GM18498 (cell line): ENCODE results near the gene AOX1.
A peak's percentile ranks its signal among the peaks of the same experiment; 100 is the strongest.
"Not testable (repeated sequence)": the region's sequence is repeated elsewhere in the genome, so short reads cannot be mapped to it uniquely, and the experiment has no call there.

Experiments used
- ATAC-seq: cut with Tn5 transposase; IDR thresholded peaks from one replicate; pipeline ENCODE4 v1.9.1; 2021; ENCODE audit warnings: mild to moderate bottlenecking, moderate library complexity; ENCODE audit not compliant: unreplicated experiment

Gene AOX1

DNA sequence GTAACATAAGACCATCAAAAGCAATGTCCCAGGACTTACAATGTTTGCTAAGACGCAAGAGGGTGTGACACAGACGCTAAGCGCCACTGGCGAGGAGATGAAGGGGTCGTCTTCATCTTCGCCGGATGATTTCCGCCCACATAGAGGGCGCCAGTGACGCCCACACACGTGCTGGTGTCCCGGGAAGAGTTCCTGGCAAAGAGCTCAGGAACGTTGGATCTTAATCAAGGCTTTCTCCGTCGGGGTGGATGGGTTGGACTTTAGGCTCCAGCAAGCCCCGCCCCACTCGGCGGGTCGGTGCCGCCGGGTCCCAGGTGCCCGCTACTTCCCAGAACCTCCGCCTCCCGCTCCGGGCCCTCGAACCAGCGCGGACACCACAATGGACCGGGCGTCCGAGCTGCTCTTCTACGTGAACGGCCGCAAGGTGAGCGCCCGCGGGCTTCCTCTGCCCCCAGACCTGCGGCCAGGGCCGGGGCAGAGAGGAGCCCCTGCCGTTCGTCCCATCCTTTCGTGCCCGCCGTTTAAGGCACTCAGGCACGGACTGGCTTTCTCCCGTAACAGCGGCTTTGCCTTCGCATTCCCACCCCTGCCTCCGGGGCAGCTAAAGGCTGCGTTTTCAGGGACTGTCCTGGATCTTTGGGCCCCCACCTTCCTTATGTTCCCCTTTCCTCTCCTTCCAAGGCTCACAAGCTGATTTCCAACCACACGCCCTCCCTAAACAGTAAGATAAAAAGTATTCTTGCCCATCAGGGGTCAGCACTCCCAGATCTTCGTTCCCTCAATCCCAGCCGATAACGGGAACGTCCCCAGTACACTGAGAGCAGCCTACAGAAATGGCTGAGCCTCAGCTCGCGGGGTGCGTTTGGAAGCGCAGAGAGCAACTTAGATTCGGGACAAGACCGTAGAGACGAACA, at the start of gene AOX1:
Gene AOX1 (plus strand): TSS at position 285 of the 914 bp plus-strand sequence. CDS start 95 bp downstream, at position 380.
- peak; percentile 62 for ATAC-seq

DNA sequence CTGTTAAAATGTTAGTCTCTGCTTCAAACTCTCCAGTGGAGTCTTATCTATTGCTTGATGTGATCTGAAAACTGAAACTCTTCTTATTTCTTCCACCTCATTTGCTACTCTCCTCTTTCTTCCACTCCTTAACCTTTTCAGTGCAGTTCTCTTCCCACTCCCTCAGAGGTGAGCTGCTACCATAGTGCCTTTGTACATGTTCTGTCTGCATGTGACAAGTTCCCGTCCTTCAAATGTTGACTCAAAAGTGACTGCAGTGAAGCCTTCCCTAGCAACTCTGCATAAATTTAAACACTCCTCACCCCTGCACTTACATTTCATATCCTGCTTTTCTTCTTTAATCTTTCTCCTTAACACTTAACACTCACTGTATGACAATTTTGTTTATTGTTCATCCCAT, 47.7 kb upstream of the AOX1 start:
- no peak for ATAC-seq

DNA sequence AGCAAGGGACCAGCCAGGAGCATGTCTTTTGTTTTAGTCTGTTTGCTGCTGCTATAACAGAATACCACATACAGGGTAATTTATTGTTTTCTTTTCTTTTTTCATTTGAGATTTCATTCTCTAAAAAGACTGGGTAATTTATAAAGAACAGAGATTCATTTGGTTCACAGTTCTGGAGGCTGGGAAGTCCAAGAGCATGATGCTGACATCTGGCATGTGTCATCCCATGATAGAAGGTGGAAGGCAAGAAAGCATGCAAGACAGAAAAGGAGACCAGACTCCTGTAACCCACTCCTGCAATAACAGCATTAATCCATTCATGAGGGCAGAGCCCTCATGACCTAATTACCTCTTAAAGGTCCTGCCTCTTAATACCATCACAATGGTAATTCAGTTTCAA, 45.0 kb upstream of the AOX1 start:
- ATAC-seq = no peak

DNA sequence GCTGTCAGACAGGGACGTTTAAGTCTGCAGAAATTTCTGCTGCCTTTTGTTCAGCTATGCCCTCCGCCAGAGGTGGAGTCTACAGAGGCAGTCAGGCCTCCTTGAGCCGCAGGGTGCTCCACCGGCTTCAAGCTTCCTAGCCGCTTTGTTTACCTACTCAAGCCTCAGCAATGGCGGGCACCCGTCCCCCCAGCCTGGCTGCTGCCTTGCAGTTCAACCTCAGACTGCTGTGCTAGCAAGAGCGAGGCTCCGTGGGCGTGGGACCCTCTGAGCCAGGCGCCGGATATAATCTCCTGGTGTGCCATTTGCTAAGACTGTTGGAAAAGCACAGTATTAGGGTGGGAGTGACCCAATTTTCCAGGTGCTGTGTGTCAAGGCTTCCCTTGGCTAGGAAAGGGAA, 19.2 kb upstream of the AOX1 start:
- not testable (repeated sequence) for ATAC-seq

- no peak for ATAC-seq
These were observed 17.9 kb upstream of the AOX1 start for GRCh38 chr2:200567932-200568331.

DNA sequence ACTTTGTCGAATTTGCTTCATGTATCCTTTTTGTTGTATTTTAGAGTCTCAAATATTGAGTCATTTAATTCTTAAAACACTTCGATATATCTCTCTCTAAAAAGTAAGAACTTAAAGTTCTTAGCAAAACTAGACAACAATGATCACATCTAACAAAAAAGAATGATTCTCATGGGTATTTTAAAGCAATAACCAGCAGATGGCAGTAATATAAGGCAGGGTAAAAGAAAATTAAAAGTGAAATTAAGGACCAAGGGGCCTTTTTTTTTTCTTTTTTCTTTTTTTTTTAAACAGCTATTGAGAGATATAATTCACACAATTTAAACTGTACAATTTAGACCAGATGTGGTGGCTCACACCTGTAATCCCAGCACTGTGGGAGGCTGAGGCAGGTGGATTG, 9.9 kb upstream of the AOX1 start:
- no peak for ATAC-seq

GRCh38 chr2:200577027-200577426, 8.8 kb upstream of the AOX1 start:
- no peak for ATAC-seq

- ATAC-seq = peak; percentile 51
These were observed 7.0 kb upstream of the AOX1 start for GRCh38 chr2:200578778-200579177.

- no peak for ATAC-seq
These were observed 1.2 kb upstream of the AOX1 start for GRCh38 chr2:200584639-200585038.

- no peak for ATAC-seq
These were observed 479 bp upstream of the AOX1 start for GRCh38 chr2:200585340-200585729.

DNA sequence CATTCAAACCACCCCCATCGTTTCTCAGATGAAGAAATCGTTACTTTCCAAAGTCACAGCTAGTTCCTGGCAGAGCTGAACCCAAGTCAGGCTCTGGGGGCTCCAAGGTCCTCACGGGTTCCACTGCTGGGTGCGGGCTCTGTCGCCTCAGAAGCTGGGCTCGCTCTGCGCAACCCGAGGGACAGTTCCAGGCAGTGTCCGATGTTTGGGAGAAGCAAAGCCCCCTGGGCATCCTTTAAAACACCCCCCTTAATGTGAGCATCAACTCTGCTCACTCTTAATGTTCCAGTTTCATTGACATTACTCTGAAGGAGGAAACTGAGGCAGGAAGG, 796 bp downstream of the AOX1 start:
- ATAC-seq = no peak

DNA sequence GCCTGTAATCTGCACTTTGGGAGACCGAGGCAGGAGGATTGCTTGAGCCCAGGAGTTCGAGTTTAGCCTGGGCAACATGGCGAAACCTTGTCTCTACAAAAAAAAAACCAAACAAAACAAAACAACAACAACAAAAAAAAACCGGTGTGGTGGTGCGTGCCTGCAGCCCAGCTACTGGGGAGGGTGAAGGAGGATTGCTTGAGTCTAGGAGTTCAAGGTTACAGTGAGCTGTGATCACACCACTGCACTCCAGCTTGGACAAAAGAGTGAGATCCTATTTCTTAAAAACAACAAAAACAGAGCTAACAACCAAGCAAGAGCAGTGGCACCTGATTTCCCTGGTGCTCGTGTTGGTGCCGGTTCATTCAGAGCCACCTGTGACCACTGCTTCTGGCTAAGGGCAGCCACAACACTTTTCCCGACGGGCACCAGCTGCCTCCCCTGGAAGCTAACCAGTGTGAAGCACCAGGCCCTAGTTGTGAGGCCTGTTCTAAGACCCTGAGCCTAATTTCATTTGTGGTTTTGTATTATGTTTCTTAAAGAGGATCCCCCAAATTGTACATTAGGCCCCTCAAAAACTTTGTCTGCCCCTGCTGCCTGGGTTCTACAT, 1.3 kb downstream of the AOX1 start:
- no peak for ATAC-seq

- no peak for ATAC-seq
These were observed 2.4 kb downstream of the AOX1 start for GRCh38 chr2:200588076-200588678.

GRCh38 chr2:200590090-200590489, 4.3 kb downstream of the AOX1 start:
- no peak for ATAC-seq

DNA sequence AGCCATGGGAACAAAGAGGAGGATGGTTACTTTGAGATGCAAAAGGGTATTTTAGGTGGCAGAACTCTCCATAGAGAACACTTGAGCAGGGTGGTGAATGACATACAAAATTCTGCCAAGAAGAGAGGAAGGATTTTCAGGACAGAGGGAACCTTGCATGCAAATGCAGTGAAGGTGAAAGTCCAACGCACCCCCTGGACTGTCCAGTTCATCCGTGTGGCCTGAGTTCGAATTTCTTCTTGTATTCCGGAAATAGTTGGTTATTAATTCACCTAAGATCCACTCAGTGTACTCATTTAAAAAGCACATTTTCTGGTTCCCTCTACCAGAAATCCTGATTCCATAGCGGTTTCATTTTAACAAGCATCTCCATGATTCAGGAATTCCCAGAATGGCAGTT, 5.5 kb downstream of the AOX1 start:
- no peak for ATAC-seq

GRCh38 chr2:200592406-200593075, 6.7 kb downstream of the AOX1 start:
- ATAC-seq = no peak

- no peak for ATAC-seq
These were observed 8.1 kb downstream of the AOX1 start for GRCh38 chr2:200593905-200594304.

GRCh38 chr2:200595913-200596312, 10.1 kb downstream of the AOX1 start:
- ATAC-seq = no peak

DNA sequence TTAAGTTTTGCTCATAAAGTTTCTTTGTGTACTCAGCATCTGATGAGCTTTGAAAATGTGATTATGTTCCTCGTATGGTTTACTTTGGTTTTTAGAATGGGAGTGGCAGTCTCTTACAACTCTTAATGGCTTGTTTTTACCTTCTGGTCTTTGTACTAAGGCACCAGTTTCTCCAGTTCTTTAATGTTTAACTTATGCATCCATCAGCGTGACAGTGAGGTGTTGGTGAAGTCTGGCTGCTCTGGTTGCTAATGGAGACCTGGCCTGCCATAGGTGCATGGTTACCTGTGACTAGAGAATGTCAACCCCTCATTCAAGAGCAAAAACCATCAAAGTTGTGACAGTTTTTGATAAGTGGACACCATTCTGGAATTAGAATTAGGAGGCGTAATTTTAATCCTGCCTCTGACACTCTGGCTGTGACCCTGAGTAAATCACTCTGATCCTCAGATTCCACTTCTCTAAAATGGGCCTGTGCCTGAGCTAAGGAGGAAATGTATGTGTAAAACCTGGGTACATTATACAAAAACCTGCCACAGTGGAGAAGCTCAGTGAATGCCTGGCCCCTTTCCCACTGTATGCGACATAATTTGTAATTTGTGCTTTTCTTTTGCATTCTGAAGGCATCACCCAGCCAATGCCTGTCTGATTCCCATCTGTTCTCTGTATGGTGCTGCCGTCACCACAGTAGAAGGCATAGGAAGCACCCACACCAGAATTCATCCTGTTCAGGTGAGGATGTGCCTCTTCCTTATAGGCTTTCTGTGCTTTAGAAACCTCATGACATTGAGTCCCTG, 11.2 kb downstream of the AOX1 start:
- no peak for ATAC-seq

DNA sequence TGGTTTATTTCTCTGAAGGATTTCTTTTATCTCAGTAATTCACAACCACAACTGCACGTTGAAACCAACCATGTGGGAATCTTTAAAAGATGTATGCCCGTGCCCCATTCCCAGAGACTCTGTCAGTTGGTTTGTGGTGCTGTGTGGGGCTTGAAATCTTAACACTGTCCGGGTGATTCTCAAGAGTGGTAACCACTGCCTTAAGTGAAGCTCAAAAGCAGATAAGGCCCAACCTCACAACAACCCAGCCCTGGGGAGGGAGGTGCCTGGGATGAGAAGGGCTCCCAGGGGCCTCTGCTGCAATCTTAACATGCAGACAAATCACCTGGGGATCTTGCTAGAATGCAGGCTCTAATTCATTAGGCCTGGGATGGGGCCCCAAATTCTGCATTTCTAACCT, 13.4 kb downstream of the AOX1 start:
- ATAC-seq = no peak
